Stimulated activated CD8-positive, alpha-beta memory T cell treated with anti-CD3 and anti-CD28 coated beads, Interleukin-4, amount 100 ng/mL, for 1 hour (primary cell): ENCODE results near the gene CPLX3.
A peak's percentile ranks its signal among the peaks of the same experiment; 100 is the strongest.

Experiments
- DNase-seq, 2 donors: peaks; one replicate each; pipeline ENCODE4 v3.0.0-alpha.2; 2020; ENCODE audit warnings: low read depth in 2 of 2, low spot score in 1 of 2

CPLX3 gene

DNA sequence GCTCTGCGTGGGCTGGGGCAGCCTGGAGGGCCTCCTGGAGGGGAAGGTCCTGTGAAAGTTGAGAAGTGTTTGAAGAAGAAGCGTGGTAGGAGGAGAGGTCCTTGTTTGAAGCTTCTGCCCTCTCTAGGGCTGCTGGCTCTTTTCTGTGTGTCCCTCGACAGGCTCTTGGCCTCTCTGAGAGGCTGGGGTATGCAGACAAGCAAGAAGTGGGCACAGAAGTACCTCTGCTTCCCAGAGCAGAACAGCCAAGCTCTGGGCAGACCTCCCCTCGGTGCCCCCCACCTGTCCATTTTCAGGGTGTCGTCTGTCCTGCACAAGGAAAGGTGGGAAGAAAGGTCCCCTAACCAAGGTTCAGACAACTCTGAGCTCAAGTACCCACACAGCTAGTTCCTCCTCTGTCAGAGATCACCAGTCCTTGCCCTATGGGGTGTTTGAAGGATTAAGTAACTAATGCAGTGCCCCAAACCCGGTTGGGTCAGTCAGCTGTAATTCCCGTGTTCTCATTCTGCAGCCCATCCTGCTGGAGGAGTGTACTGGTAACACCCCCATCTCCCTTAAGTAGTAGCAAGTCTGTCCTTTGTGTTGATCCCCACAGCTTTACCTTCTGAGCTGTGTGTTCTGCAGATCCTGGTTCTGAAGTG is 38.3 kb upstream of the CPLX3 start:
- no peak for DNase-seq

DNA sequence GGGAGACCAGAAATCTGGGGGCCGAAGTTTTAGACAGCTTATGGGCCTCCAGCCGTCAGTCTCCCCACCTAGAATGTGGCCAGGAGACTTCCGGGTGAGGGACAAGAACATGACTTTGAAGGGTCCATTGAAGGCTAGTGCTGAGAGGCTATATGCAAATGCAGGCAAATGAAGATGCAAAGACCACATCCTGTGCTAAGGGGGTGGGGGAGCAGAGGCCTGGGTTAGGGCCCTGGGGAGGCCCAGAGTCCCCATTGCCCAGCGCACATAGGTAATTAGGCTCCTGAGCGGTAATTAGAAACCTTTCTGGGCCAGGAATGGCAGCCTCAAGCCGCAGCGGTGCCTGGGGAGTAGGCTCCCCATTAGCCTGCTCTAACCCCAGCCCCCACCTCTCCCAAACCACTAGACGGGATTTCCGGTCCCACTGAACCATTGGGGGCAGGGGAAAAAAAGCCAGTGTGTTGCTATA is 37.7 kb upstream of the CPLX3 start:
- no peak for DNase-seq

DNA sequence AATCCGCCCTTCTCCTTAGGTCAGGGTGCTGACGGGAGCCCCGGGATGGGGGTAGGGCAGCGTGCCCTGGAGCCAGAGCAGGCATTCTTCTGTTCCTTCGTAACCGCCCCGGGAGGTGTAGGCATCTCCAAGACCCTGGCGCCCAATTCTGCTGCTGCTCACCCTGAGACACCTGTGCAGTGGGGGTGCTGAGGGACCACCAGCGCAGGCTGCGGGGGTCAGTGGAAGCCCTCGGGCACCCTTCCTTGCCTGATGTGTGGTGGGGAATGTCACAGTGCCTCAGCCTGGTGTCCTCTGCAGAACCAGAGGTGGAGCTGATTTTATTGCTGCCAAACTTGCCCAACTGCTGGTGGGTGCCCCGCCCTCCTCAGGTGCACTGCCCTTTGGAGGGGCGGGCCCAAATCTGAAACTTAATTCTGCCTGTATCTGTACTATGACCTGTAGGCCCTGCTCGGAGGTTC is 37.2 kb upstream of the CPLX3 start:
- no peak for DNase-seq

DNA sequence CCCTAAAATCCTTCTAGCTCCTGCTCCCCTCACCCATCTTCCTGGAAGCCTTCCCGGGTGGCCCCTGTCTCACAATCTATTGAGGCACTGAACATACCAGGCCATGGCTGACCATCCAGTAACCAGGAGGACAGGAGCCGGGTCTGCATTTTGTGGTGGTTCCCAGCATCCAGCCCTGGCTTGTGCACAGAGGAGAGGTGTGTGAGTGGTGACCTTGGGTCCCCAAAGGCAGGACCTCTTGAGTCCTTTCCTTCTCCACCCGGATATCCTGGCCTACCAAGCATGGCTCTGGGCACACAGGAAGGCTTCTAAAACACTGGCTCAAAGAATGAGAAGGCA is 36.7 kb upstream of the CPLX3 start:
- no peak for DNase-seq

DNA sequence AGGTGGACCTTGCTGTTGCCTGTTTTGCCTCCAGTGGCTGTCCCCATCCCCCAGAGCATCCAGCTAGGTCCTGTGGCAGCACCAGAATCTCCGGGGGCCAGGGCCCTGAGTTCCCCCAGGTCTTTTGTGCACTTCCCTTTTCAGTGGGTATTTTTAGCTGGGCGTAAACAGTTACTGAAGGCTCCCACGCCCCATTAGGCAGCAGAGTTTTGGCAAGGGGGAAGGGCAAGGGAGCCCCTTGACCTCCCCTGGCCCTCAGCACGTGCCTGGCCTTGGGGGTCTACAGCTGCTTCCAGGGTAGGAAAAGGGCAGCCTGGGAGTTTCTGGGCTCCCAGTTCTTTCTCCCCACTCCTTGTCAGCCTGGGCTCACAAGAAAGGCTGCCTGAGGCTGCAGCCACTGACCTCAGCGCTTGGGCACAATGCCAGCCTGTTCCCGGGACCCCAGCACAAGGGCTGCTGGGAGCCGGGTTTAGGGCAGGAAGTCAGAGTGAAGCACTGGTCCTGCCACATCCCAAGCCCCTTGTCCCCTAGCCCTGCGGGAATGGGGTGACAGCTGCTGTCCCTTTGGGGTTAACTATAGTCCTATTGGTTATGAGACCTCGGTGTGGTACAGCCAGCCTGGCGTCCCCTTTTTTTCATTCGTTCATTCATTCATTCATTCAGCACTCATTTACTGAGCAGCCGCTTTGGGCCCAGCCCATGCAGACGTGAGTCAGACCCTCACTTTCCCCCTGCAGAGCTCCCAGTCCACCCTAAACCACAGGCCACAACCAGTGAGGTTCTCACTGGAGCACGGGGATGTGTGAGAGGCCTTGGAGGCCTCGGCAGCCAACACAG is 36.1 kb upstream of the CPLX3 start:
- DNase-seq = no peak

DNA sequence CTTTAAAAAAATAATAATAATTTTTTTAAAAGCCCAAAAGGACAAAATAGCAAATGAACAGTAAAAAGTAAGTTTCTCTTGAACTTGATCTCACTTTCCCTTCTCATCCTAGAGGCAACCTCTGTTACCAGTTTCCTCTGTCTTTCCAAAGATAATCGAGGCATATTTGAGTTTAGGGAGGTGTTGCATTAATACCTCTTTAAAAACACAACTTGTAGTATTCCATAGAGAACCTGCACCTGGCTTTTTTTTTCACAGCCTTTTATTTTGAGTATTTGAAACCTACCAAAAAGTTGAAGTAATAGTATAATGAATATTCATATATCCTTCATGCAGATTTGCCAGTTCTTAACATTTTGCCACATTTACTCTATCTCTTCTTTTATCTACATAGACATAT is 35.4 kb upstream of the CPLX3 start:
- DNase-seq = no peak

DNA sequence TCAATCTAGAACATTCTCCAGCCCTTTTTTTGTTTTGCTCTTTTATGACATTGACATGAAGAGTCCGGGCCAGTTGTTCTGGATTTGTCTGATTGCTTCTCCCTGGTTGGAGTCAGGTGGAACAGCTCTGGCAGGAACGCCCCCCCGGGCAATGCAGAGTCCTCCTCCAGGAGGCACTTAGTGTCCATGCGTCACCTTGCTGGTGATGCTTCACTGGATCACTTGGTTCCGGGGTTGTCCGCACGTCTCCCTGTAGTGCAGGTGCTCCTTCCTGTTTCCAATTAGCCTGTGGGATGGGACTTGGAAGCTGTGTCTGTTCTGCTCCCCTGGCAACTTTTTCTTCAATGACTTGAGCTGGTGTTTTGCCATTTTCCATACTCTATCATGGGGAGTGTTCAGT is 34.8 kb upstream of the CPLX3 start:
- DNase-seq = no peak

DNA sequence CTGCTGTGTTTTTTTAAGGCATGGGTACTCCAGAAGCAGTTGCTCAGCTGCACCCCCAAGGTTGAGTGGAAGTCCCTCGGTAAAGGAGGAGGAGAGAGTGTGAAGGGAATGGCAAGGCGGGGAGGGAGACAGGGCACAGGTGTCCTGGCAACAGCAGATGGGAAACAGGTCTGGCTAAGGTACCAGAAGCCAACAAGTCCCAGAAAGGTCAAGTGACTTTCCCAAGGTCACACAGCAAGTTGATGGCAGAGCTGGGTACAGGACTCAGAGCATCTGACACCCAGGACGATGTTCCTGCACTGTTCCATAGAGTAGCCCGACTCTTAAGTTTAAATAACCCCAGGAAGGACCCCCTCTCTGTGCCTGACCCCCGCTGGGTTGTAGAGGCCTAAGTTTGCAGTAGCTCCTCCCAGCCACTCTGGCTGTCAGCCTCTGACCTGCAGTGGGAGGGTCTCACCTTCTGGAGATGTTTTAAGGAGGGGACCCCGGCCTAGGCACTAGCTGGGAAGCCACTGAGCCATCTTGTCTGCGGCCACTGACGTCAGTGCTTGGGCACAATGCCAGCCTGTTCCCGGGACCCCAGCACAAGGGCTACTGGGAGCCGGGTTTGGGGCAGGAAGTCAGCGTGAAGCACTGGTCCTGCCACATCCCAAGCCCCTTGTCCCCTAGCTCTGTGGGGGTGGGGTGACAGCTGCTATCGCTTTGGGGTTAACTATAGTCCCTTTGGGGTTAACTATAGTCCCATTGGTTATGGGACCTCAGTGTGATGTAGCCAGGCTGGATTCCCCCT is 34.0 kb upstream of the CPLX3 start:
- no peak for DNase-seq

DNA sequence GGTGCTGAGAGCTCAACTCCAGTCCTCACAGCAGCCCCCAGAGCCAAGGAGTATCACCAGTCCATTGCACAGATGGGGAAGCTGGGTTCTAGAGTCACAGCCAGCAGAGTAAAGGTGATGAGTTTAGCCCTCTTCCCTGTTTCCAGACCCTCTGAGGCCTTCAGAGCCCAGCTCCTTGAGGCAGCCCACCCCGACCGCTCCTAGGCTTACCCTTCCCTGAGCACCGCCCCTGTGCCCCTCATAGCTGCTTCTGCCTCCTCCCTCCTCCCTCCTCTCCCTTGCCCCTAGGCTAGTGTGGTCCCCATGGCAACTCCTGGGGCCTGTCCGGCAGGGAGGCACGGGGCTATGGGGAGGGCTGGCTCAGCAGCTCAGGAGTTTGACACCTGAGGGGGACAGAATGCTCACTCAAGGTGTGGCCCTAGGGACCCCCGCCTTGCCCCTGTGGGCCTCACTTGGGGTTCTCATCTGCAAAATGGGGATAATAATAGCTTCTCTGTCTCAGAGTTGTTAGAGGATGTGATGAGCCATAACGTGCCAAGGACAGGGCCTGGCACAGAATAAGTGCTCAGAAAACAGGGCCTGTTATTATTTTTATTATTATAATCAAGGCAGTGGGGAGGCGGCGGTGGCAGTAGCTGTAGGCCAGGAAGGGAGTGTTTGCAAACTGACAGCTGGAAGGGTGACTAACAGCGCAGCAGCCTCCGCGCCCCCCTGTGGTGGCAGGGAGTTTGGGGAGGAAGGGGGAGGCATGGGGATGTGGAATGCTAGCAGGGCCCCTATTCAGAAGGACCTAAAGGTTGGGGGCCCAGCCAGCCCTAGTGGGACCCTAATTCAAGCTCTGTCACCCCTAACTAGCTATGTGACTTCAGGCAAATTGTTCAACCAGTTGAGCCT is 33.0 kb upstream of the CPLX3 start:
- DNase-seq = peak in 1 of 2 donors; percentile 69

DNA sequence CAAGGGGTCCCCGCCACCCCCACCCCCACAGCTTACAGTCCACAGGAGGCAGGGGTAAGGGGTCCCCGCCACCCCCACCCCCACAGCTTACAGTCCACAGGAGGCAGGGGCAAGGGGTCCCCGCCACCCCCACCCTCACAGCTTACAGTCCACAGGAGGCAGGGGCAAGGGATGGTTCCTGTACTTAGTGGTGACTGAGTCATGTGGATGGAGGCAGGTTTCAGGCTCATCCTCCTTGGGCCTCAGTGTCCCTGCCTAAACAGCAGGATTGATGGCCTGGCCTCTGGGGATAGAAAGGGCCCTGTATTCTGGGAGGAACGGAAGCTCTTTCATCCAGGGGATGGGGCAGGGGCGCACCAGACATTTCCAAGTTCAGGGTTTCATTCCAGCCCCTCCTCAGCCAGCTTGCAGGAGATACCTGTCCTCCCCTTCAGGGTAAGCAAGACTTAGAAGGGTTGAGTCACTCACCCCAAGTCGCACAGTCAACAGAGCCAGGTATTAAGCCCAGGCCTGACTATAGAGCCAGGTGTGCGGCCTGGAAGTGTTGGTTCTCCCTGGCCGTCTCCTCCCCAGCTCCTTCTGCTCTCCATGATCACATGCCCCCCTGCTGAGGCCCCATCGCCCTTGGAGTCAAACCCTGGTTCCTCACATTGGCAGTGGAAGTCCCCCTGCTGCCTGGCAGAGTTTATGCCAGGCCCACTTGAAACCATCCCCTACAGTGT is 32.0 kb upstream of the CPLX3 start:
- no peak for DNase-seq

DNA sequence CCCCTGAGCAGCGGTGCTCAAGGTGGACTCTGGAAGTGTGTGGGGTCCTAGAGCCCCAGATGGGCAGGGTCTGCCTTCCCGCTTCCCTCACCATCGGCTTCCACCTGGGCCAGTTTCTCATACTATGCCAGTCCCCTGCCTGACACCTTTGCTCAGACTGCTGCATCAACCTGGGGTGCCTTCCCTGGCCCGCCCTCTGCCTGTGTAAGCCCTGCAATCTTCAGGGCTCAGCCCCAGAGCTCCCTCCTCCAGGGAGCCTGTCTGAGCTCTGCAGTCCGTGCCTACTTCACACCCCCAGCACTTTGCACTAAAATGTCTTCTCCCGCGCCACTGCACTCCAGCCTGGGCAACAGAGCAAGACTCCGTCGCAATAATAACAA is 31.5 kb upstream of the CPLX3 start:
- DNase-seq = no peak

DNA sequence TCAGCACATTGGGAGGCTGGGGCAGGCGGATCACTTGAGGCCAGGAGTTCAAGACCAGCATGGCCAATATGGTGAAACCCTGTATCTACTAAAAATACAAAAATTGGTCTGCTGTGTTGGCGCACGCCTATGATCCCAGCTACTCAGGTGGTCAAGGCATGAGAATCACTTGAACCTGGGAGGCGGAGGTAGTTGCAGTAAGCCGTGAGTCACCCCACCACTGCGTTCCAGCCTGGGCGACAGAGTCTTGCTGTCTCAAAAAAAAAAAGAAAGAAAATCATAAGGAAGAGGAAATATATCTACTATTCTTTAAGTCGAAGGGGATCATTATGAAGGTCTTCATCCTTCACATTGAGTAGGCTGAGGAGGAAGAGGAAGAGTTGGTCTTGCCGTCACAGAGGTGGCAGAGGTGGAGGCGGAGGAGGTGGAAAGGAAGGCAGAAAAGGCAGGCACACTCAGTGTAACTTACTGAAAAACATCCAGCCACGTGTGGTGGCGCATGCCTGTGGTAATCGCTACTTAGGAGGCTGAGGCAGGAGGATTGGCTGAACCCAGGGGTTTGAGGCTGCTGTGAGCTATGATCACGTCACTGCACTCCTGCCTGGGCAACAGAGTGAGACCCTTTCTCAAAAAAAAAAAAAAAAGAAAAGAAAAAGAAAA is 30.3 kb upstream of the CPLX3 start:
- no peak for DNase-seq

DNA sequence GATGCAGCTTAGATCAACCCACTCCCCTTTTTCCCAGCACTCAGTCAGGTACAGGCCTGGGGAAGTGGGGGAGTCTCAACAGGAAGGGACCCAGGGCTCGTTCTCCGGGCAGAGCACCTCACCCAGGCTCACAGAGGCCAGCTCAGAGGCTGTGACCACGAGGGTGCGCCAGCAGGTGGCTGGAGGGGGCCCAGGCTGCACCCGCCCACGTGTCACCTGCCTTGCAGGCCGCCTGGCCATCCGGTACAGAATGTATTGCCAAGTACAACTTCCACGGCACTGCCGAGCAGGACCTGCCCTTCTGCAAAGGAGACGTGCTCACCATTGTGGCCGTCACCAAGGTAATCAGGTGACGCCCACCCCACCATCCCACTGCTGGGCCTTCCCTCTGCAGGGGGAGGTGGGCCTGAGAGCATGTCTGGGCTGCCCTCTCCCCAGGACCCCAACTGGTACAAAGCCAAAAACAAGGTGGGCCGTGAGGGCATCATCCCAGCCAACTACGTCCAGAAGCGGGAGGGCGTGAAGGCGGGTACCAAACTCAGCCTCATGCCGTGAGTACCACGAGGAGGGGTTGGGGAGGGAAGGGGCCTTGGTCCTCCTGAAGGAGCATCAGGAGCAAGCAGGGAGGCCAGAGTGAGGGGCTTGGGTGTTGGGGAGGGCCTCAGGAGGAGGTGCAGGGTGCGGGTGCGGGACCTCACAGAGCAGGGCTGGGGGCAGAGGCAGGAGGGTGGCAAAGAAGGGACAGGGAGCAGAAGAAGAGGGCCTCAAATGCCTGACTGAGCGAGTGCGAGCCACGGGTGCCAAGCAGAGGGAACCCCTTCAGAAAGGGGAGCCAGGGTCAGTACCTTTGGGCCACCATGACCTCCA is 27.8 kb upstream of the CPLX3 start:
- no peak for DNase-seq

DNA sequence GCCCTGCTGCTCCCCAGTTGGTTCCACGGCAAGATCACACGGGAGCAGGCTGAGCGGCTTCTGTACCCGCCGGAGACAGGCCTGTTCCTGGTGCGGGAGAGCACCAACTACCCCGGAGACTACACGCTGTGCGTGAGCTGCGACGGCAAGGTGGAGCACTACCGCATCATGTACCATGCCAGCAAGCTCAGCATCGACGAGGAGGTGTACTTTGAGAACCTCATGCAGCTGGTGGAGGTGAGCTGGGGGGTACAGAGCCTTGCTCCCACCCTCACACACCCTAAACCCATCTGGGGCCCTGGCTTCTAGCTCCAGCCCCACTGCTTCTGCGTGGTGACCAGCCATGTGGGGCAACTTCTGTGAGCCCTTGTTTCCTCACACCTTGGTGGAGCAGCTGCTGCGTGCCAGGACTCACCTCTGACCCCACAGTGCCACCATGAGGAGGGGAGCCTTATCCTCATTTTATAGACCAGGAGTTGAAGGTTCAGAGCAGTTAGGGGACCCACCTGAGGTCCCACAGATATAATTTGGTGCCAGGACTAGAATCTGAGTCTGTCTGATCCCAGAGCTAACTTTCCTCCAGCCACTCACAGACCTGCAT is 27.1 kb upstream of the CPLX3 start:
- DNase-seq = no peak

DNA sequence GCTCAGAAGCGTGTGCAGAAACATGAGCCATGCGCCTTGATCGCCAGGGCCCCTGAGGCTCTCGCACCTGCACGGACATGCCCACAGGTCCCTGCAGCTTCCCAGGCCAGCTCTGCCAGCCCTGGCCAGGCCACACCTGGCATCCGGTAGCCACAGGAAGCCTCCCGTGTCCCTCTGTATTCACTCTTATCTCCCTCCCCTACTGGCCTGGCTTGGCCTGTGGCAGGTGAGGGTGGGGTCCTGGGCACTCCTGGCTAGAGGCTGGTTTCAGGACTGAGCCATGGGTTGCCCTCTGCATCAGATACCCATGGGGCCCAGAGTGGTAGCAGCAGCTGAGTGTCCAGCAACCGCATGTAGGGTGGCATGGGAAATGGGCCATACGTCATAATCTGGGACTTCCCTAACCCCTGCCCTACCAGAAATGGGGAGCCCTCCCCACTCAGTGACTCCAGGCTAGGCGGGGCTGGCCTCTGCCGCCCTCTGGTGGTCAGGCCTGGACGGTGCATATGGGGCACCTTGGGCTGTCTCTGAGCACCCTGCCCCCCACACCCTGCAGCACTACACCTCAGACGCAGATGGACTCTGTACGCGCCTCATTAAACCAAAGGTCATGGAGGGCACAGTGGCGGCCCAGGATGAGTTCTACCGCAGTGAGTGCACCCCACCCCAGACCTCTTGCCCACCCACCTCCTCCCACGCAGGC is 26.4 kb upstream of the CPLX3 start:
- DNase-seq = peak; percentile 76 to 77

DNA sequence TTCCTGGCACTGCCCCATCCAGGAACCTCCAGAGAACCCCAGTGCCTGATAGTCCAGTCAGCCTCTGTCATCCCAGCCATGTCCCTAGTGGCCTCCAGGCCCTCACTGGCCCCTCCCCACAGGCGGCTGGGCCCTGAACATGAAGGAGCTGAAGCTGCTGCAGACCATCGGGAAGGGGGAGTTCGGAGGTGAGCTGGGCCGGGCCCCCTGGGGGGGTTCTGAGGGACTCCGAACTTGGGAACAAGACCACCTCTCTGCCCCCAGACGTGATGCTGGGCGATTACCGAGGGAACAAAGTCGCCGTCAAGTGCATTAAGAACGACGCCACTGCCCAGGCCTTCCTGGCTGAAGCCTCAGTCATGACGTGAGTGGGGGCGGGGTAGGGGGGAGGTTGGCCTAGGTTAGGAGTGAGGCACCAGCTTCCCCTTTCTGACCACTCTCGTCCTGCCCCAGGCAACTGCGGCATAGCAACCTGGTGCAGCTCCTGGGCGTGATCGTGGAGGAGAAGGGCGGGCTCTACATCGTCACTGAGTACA is 25.8 kb upstream of the CPLX3 start:
- DNase-seq = no peak

DNA sequence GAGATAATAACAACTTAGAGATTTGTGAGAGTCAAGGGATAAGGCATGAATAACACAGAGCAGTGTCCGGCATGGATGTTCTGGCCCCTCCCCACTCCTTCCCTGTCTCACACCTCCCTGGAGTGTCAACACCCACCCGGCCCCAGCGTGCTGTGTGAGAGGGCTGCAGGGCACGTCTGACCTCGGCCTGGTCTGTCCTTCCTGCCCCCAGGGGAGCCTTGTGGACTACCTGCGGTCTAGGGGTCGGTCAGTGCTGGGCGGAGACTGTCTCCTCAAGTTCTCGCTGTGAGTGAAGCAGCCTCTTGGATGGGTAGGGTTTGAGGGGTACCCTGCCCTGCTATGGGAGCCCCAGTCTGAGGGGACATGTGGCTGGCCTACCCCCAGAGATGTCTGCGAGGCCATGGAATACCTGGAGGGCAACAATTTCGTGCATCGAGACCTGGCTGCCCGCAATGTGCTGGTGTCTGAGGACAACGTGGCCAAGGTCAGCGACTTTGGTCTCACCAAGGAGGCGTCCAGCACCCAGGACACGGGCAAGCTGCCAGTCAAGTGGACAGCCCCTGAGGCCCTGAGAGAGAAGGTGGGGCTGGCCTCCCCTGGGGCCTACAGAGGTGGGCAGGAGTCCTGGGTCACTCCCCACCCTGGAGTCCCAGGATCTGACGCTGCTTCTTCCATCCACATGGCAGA is 25.0 kb upstream of the CPLX3 start:
- no peak for DNase-seq
